ENCODE data around the gene MRPL55. TPM values are rescaled to one million over a fixed set of nuclear protein-coding genes. Genes with fewer than 3 reads are reported as not detected.
A peak's percentile ranks its signal among the peaks of the same experiment; 100 is the strongest.

The MRPL55 gene
- total and polyA plus RNA-seq, 12 donors, result 38.0 to 174 (median 48.2) TPM

GRCh38 chr1:228102791-228103620 is 6.1 kb downstream of the MRPL55 start, which contains the start of gene C1orf35:
TSS of gene C1orf35 (minus strand) at chr1:228103325. CDS start at chr1:228103227, 98 bp downstream.
- ATAC-seq, result peak; percentile 87 to 95 (median 92)
- H3K27me3 ChIP-seq, result no peaks in the 10 kb centered on the region
- WGBS, 2 donors, result 0% methylated on average over 81 to 104 of the region's 104 CpGs
- H3K27ac ChIP-seq, result peak within 1 kb of the TSS; percentile 60 to 95 (median 92)
- DNase-seq, result peak; percentile 93 to 95
- intact Hi-C loops (cut with DNase I), result no loop called here
- no peak for TF ChIP-seq CTCF (IDR thresholded peaks at IDR 0.05)
- no peaks in the 10 kb centered on the region for H3K9me3 ChIP-seq
- peaks cover 12 to 44% (median 35%) of the 10 kb centered on the region in 9 donors for H3K4me1 ChIP-seq
- peak within 1 kb of the TSS; percentile 78 to 100 (median 94) for H3K4me3 ChIP-seq
- H3K36me3 ChIP-seq, result peaks cover 5 to 64% (median 35%) of the 10 kb centered on the region in 9 donors

GRCh38 chr1:228101994-228102790 is 6.9 kb downstream of the MRPL55 start:
- Histone ChIP-seq H3K27ac (peak overlapping the region in 9 of 10 donors; percentile 83 to 95 (median 92)), H3K4me3 (peak overlapping the region; percentile 78 to 100 (median 94)), H3K4me1 (peaks cover 12 to 38% (median 29%) of the 10 kb centered on the region in 9 donors), H3K27me3 (no peaks in the 10 kb centered on the region), H3K9me3 (no peaks in the 10 kb centered on the region), H3K36me3 (peaks cover 6 to 64% (median 43%) of the 10 kb centered on the region in 9 donors)
- ATAC-seq, result peak in 4 of 8 donors; percentile 0 to 14 (median 3)
- 12 to 15% methylated on average over 63 to 73 of the region's 73 CpGs for WGBS, 2 donors
- intact Hi-C loops (cut with DNase I), result no loop called here
- peak in 5 of 9 donors; percentile 20 to 38 (median 32) for TF ChIP-seq CTCF (IDR thresholded peaks at IDR 0.05)
- no peak for DNase-seq

- DNase-seq (no peak), ATAC-seq (peak in 1 of 8 donors; percentile 0)
- intact Hi-C loops (cut with DNase I), result no loop called here
- H3K4me1 ChIP-seq, result peaks cover 12 to 44% (median 32%) of the 10 kb centered on the region in 9 donors
- peaks cover 6 to 64% (median 38%) of the 10 kb centered on the region in 9 donors for H3K36me3 ChIP-seq
- 59 to 72% methylated on average over 14 to 15 of the region's 15 CpGs for WGBS, 2 donors
- no peak for TF ChIP-seq CTCF (IDR thresholded peaks at IDR 0.05)
- H3K27ac ChIP-seq, result peak overlapping the region in 7 of 10 donors; percentile 83 to 95 (median 92)
- H3K27me3 ChIP-seq, result no peaks in the 10 kb centered on the region
- no peaks in the 10 kb centered on the region for H3K9me3 ChIP-seq
- peak overlapping the region in 8 of 10 donors; percentile 78 to 100 (median 93) for H3K4me3 ChIP-seq
These were observed 7.5 kb downstream of the MRPL55 start for GRCh38 chr1:228101614-228101993.

Measured in heart right ventricle (tissue), 16 donors.